SK-N-MC (cell line): ENCODE data around the gene RAB36.

Source experiments
- EZH2 ChIP-seq: fragments of 200-600 bp; sonication (generic); IDR thresholded peaks from one replicate; pipeline ENCODE4 v1.6.1; 2017; ENCODE audit warnings: antibody characterized with exemption
- FOXP2 ChIP-seq: optimal IDR thresholded peaks from 2 replicates; pipeline ENCODE3; 2011; ENCODE audit warnings: mild to moderate bottlenecking, moderate library complexity; ENCODE audit not compliant: insufficient read depth; ENCODE audit errors: extremely low read length, control extremely low read depth
- POLR2AphosphoS5 ChIP-seq: IDR thresholded peaks from 2 replicates; pipeline ENCODE4 v1.6.1; 2012; ENCODE audit warnings: mild to moderate bottlenecking, low read depth, low read length, borderline replicate concordance

DNA sequence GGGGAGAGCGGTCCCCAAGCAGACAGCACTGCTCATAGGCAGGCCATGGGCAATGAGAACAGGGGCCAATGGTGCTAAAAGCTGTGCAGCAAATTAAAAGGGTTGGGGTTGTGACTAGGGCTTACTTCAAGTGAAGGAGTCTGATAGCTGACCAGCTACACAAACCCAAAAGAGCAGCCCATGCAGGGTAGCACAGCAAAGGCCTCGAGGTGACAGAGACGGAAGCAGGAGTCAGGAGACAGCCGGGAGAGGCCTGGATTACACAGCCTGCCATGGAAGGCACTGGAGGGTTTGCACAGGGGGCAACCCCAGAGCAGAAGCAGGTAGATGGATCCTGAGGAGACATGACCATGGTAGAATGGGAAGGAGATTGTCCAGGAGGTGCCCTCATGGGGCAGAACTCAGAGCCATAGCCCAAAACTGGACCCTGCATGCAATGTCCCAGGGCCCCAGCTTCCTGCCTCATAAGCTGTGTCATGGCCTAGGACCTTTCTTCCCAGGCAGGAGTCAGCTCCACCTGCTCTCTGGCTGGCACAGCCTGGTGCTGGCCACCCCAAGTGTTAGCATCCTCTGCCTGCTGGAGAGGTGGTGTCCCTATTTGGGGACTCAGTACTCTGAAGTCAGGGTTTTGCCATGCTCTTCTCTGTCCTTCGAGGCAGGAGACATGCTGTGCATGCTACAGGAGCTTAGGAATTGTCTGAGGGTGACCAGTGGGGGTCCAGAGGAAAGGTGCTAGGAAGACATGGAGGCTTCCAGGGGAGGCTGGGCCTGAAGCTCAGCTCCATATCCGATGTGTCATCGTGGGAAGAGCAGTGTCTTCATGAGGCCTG, 36.8 kb upstream of the RAB36 start:
- TF ChIP-seq POLR2AphosphoS5 (no peak), EZH2 (no peak), FOXP2 (no peak)
